HG03060 (cell line): Measurements from ENCODE around the gene TRAF1.

ENCODE experiments used
- ATAC-seq: cut with Tn5 transposase; IDR thresholded peaks from one replicate; pipeline ENCODE4 v1.9.1; 2021; ENCODE audit warnings: low read depth, moderate number of reproducible peaks; ENCODE audit not compliant: unreplicated experiment

The TRAF1 gene

DNA sequence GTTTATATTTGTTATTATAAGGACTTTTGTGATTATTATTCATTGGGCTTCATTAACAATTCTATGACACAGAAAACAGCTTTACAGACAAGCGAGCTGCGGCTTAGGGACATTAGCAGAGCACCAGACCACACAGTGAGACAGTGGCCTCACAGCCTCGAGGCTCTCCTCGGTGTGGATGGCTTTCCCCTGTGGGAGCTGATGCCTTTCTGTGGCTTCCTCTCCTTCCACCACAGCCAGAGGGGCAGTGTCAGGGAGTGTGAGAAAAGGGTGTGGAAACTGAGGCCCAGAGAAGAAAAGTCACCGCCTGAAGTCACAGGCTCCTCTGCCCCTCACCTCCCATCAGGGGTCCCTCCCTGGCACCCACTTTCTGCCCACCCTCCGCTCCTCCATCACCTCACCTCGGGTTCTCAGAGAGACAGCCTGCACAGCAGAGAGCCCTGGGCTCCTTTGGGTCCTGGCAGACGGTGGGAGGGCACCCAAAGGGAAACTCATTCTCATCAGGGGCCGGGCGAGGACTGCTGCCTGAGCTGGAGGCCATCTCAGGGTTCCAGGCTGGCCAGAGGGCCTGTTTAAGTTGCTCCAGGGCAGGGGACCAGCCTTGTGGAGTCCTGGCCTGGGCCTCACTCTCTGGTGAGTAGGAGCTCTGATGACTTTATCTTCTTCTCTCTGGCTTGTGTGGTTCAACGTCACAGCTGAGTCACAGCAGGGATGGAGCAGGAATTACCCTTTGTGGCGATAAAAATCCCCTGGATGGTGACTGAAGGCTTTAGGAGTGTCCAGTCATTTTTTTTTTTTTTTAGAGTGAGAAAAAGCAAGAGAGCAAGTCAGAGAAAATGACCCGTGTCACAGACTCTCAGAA, 830 bp downstream of the TRAF1 start:
- ATAC-seq: peak; percentile 31

- ATAC-seq: no peak
Observed at GRCh38 chr9:120924698-120925534, 1.7 kb downstream of the TRAF1 start.

GRCh38 chr9:120923620-120924328, 2.8 kb downstream of the TRAF1 start:
- no peak for ATAC-seq

- no peak for ATAC-seq
Observed at GRCh38 chr9:120922404-120923195, 4.0 kb downstream of the TRAF1 start.

DNA sequence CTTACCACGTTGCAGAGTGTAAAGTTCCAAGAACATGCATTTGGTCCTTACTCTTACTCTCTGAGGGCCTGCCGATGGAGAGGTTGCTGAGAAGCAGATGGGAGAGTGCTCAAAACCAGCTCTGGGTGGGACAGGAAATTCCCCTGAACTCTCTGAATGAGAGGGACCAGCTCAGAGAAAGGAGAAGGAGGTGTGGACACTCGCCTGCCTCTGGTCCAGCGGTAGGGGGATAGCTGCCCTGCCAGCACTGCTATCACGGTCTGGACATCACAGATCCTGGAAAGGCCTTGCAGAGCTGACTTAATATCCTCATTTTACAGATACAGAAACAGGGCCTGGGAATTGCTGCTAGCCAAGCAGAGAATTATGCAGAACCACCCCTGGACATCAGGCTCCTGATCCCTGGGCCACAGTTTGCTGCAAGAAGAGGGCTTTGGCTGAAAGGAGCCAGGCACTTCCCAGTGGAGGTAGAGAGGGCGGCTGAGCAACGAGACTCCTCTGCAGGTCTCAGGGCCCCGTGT, 4.9 kb downstream of the TRAF1 start:
- ATAC-seq: no peak

GRCh38 chr9:120920806-120921178, 5.8 kb downstream of the TRAF1 start:
- ATAC-seq: no peak

DNA sequence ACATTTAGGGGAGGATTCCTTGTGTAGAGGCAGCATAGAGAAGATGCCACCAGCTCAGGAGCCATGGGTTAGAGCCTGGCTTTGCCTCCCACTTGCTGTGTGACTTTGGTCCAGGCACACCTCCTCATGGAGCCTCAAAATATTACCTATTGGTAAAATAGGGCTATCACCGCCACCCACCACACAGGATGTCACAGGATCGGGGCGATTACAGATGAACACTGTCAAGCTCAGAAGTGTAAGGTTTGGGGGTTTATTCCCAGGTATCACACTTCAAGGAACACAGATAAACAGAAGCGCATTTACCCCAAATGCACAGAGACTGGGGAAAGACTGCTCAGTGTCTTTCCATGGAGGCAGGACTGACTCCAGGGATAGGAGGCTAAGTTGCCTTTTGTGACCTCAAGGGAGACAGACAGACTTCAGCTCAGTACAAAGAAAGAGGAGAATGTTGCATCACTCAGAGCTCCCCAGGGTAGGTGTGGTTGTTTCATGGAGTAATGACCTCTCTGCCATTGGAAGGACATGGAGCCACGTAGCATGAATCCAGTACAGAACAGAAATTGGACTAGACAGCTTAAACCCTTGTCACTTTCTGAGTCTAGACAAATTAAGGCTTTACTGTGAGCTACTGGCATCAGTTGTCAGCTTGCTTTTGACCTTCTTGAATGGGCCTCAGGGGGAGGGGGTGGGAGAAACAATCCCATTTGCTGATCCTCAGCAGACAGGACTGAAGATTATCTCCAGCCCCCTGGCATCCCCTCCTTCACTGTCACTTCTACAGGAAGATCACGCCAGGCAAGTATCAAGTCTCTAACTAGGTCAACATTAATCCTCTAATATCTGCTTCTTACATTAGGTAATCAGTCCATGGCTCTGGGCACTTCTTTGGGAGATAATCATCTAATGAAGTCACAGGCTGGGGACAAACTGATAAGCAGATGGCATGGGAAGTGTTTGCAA, 6.5 kb downstream of the TRAF1 start:
- ATAC-seq: no peak

- ATAC-seq: no peak
Observed at GRCh38 chr9:120918931-120919842, 7.4 kb downstream of the TRAF1 start.

DNA sequence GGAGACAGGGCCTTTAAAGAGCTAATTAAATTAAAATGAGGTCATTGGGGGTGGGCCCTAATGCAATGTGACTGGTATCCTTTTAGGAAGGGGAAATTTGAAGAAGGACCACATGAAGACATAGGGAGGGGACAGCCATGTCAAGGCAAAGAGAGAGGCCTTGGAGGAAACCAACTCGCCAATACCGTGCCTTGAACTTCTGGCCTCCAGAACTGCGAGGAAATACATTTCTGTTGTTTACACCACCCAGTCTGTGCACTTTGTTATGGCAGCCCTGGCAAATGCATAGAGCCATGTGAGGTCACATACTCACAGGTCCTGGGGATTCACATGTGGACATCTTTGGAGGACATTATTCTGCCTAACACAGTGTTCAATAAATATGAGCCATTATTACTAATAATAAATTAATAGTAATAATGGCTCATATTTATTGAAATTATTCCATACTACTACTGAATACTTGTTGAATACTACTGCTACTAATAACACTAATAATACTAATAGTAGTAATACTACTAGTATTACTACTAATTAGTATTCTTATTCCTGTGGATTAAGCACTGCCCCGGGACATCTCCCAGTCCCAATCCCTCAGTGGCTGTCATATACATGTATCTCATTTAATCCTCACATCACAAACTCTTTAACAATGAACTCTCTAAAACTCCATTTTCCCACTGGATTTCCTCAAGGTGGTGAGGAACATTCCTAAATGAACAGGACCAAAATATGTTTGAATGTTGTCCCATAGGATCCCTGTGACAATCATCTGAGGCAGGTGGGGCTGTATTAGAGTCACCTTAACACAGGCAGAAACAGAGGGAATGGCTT, 8.4 kb downstream of the TRAF1 start:
- ATAC-seq: no peak

DNA sequence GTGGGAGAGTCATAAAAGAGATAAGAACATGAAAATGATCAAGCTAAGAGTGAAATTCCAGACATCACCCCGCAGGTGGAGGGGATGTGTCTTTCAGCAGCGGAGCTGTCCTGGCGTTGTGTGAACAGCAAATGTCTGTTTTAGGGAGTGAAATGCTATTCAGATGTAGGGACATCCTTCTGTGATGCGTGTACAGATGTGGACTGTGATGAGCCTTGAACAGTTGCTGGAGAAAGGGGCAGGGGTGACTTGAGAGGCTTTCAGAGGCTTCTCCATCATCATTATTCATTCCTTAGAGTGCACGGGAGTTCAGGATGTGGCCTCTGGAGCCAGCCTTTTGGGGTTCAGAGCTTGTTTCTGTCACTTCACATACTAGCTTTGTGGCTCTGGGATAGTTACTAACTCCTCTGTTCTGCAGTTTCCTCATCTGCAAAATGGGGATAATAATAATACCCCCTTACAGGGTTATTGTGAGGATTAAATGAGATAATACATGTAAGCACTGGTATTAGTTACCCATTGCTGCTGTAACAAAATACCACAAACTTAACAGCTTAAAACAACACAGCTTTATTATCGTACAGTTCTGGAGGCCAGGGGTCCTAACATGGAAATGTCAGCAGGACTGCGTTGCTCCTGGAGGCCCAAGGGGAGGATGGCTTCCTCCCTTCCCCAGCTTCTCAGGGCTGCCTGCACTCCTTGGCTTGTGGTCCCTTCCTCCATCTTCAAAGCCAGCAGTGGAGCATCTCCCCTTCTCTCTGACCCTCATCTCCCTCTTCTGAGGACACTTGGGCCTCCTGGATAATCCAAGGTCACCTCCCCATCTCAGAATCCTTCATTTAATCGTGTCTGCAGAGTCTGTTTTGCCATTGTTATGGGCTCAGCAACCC, 9.4 kb downstream of the TRAF1 start:
- ATAC-seq: no peak

DNA sequence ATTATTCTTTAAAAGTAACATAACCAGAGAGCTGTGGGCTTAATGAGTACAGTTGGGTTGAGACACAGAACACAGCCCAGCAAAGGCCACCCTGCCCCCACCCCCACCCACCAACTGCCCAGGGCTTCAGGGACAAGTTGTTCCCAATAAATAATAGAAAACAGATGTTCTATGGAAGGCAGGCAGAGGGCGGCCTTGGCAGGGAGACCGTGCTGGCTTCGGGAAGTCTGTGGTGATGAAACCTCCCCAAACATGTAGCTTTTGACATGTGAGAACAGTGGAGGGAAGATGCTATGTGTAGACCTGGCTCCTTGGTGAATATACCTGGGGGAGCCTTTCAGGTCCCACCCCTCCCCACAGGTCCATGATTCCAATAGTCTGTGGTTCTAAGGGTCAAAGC, 10.0 kb downstream of the TRAF1 start:
- ATAC-seq: no peak

DNA sequence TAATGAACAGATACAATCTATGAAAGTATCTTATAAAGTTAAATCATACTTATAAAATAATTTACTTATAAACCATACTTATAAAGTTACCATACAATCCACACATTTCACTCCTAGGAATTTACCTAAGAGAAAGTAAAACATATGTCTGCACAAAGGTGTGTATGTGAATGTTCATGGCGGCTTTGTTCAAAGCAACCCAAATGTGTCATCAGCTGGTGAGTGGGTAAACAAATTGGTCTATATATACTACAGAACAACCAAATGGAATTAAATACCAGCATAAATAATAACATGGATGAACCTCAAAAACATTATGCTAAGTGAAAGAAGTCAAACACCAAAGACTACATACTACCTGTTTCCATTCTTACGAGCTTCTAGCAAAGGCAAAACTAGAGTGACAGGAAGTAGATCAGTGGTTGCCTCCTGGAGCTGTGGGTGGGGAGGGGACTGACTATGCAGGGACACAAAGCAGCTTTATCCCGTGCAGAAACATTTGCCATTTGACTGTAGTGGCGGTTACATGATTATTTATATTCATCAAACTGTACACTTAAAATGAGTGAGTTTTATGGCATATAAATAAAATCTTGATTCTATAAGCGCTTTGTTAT, 10.6 kb downstream of the TRAF1 start:
- ATAC-seq: no peak

GRCh38 chr9:120914953-120915352, 11.6 kb downstream of the TRAF1 start:
- no peak for ATAC-seq

DNA sequence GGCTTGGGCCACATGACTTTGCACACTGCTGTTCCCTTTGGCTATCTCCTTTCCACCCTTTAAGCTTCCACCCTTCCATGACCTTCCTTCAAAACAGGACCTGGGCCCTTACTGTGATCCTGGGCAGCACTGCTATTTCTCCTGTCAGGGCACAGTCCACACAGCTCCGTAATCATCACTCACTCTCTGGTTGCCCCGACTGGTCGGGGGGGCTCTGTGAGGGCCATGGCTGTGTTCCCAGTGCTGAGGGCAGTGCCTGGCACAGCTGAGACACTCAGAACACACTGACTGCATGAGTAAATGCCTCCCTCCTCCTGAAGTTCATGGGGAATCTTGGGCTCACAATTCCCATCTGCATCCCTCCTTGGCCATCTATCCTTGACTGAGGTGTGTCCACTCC, 12.2 kb downstream of the TRAF1 start:
- no peak for ATAC-seq

DNA sequence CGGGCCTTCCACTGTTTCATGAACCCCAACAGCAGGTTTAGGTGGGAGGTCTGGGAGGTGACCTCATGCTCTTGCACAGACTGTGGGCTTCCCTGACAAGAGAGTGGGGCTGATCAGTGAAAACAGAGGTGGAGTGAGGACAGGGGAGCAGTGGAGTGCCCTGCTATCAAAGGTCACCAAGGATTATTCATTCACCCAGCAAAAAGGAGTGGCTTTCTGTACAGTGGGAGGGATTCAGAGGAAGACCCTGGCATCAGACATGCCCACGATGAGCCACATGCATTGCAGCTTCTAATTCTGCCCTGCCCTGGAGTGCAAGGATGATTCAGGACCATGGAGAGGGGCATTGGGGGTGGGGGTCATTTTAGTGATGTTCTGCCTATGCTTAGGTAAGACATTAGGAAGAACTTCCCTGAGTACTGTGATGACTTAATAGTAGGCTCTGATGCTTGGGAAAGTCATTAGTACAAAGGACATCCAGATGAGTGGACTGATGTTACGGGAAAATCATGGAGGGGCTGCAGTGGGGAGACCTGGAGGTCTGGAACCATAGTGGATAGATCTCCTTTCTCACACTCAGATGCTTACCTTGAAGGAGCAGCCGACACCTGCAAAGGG, 12.8 kb downstream of the TRAF1 start:
- no peak for ATAC-seq
